Measurements from ENCODE around the gene CDH4.

CDH4 gene

DNA sequence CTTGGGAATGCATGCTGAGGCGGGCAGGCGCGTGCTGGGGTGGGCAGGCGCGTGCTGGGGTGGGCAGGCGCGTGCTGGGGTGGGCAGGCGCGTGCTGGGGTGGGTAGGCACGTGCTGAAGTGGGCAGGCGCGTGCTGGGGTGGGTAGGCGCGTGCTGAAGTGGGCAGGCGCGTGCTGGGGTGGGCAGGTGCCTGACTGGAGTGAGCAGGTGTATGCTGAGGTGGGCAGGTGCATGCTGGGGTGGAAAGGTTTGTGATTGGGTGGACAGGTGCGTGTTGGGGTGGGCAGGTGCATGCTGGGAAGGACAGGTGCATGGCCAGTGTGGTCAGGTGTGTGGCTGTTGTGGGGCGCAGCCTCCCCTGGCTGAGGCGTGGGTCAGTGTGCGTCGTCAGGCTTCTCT lies 404.1 kb downstream of the CDH4 start:
- no peak overlapping the region for H3K14ac ChIP-seq (ENCODE audit: low read length)
- H2AK5ac ChIP-seq (ENCODE audit: low read length) = no peak overlapping the region
- H4K8ac ChIP-seq (ENCODE audit: low read depth, low read length) = no peak overlapping the region
- no peak overlapping the region for H4K91ac ChIP-seq (ENCODE audit: low read depth, low read length)
- H3K79me2 ChIP-seq (ENCODE audit: control insufficient read depth, insufficient read depth, low read length, poor library complexity) = no peaks in the 10 kb centered on the region
- H3K4me1 ChIP-seq (ENCODE audit: control insufficient read depth in 1 of 2, insufficient read depth in 2 of 2, low read length in 2 of 2) = no peaks in the 10 kb centered on the region
- no peak overlapping the region for H3K18ac ChIP-seq (ENCODE audit: low read length)
- H3K4me2 ChIP-seq (ENCODE audit: low read length) = no peak overlapping the region
- whole genome bisulfite sequencing (ENCODE audit: extremely low coverage, insufficient coverage, insufficient read length) = no CpG with 5 or more reads among the region's 21 CpGs
- no peak overlapping the region for H3K4me3 ChIP-seq (ENCODE audit: low read depth, low read length)
- H2BK5ac ChIP-seq (ENCODE audit: low read depth, low read length, poor library complexity) = no peak overlapping the region
- no peak for DNase-seq
- no peak overlapping the region for H3K4ac ChIP-seq (ENCODE audit: low read depth, low read length)
- no peak overlapping the region for H3K27ac ChIP-seq (ENCODE audit: low read depth, low read length)
- H3K79me1 ChIP-seq (ENCODE audit: low read length) = no peaks in the 10 kb centered on the region
- H2AFZ ChIP-seq (ENCODE audit: insufficient read depth, low read length, poor library complexity) = no peak overlapping the region
- H2BK12ac ChIP-seq (ENCODE audit: low read length) = no peak overlapping the region
- H3K27me3 ChIP-seq (ENCODE audit: insufficient read depth, low read length) = peaks cover 3% of the 10 kb centered on the region
- no peak overlapping the region for H4K12ac ChIP-seq (ENCODE audit: low read depth, low read length)
- no peak overlapping the region for H2BK120ac ChIP-seq (ENCODE audit: insufficient read depth, low read length, poor library complexity)
- no peaks in the 10 kb centered on the region for H3K36me3 ChIP-seq (ENCODE audit: control insufficient read depth in 1 of 2, insufficient read depth in 2 of 2, low read length in 2 of 2)
- H3K23ac ChIP-seq (ENCODE audit: low read length) = no peak overlapping the region
- no peak overlapping the region for H3K9ac ChIP-seq (ENCODE audit: low read length)
- H3K9me3 ChIP-seq (ENCODE audit: insufficient read depth, low read depth, low read length) = peaks cover 13% of the 10 kb centered on the region

DNA sequence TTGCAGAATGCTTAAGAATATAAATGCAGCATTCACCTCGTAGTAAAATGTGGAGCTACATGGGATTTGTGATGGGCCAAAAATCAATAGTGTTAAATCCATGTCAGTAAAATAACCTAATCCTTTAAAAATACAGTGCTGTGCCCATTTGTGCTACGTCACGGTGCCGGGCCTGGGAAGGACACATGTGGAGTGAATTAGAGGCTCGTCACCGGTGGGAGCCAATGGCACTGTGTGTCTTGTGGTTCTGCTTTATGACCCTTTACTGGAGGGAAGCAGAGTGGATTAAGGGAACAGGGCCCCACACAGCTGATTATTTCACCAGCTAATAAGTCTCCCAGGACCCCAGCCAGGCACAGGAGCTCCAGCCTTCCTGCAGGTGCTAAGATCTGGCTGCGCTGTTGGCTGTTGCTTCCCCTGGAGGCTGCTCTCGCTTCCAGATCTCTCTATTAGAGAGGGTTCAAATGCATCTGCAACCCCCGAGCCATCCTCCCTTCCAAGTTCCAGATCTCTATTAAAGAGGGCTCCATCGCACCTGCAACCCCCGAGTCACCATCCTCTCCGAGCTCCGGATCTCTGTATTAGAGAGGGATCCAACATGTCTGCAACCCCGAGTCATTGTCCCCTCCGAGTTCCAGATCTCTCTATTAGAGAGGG lies 405.8 kb downstream of the CDH4 start:
- Histone ChIP-seq H3K4me2 (ENCODE audit: low read length) (no peak overlapping the region), H4K12ac (ENCODE audit: low read depth, low read length) (no peak overlapping the region), H2AK5ac (ENCODE audit: low read length) (no peak overlapping the region), H2BK5ac (ENCODE audit: low read depth, low read length, poor library complexity) (no peak overlapping the region), H3K4me3 (ENCODE audit: low read depth, low read length) (no peak overlapping the region), H3K14ac (ENCODE audit: low read length) (no peak overlapping the region), H3K4me1 (ENCODE audit: control insufficient read depth in 1 of 2, insufficient read depth in 2 of 2, low read length in 2 of 2) (no peaks in the 10 kb centered on the region), H3K79me1 (ENCODE audit: low read length) (no peaks in the 10 kb centered on the region), H3K36me3 (ENCODE audit: control insufficient read depth in 1 of 2, insufficient read depth in 2 of 2, low read length in 2 of 2) (no peaks in the 10 kb centered on the region), H3K27me3 (ENCODE audit: insufficient read depth, low read length) (peaks cover 3% of the 10 kb centered on the region), H3K4ac (ENCODE audit: low read depth, low read length) (no peak overlapping the region), H3K79me2 (ENCODE audit: control insufficient read depth, insufficient read depth, low read length, poor library complexity) (no peaks in the 10 kb centered on the region), H2AFZ (ENCODE audit: insufficient read depth, low read length, poor library complexity) (no peak overlapping the region), H4K91ac (ENCODE audit: low read depth, low read length) (no peak overlapping the region), H3K9me3 (ENCODE audit: insufficient read depth, low read depth, low read length) (peaks cover 13% of the 10 kb centered on the region), H3K9ac (ENCODE audit: low read length) (no peak overlapping the region), H3K18ac (ENCODE audit: low read length) (no peak overlapping the region), H2BK12ac (ENCODE audit: low read length) (no peak overlapping the region), H3K23ac (ENCODE audit: low read length) (no peak overlapping the region), H2BK120ac (ENCODE audit: insufficient read depth, low read length, poor library complexity) (no peak overlapping the region), H3K27ac (ENCODE audit: low read depth, low read length) (no peak overlapping the region), H4K8ac (ENCODE audit: low read depth, low read length) (no peak overlapping the region)
- WGBS (ENCODE audit: extremely low coverage, insufficient coverage, insufficient read length) = no CpG with 5 or more reads among the region's 15 CpGs
- DNase-seq = no peak

DNA sequence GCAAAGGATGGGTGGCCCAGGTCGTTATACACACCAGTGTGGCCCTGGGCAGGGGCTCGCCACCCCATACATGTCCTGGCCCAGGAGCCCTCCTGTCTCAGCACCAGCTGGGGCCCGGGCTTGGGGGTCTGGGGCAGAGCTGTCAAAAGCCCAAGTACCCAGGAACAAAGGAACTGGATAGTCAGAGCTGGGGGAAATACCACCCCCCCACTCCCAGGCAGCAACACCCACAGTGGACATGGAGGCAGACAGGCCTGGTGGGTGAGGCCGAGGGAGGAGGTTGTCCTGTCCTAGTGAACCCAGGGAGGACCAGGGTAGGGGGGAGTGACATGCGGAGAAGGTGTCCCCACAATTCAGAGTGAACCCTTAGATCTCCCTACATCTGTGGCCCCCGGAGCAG lies 406.5 kb downstream of the CDH4 start:
- no CpG with 5 or more reads among the region's 6 CpGs for WGBS (ENCODE audit: extremely low coverage, insufficient coverage, insufficient read length)
- peaks cover 3% of the 10 kb centered on the region for H3K27me3 ChIP-seq (ENCODE audit: insufficient read depth, low read length)
- H3K14ac ChIP-seq (ENCODE audit: low read length) = no peak overlapping the region
- H3K79me2 ChIP-seq (ENCODE audit: control insufficient read depth, insufficient read depth, low read length, poor library complexity) = no peaks in the 10 kb centered on the region
- H2AFZ ChIP-seq (ENCODE audit: insufficient read depth, low read length, poor library complexity) = no peak overlapping the region
- H3K23ac ChIP-seq (ENCODE audit: low read length) = no peak overlapping the region
- H3K9me3 ChIP-seq (ENCODE audit: insufficient read depth, low read depth, low read length) = peaks cover 13% of the 10 kb centered on the region
- no peak overlapping the region for H2BK5ac ChIP-seq (ENCODE audit: low read depth, low read length, poor library complexity)
- no peak overlapping the region for H2BK12ac ChIP-seq (ENCODE audit: low read length)
- no peaks in the 10 kb centered on the region for H3K36me3 ChIP-seq (ENCODE audit: control insufficient read depth in 1 of 2, insufficient read depth in 2 of 2, low read length in 2 of 2)
- no peak overlapping the region for H3K18ac ChIP-seq (ENCODE audit: low read length)
- H3K4me3 ChIP-seq (ENCODE audit: low read depth, low read length) = no peak overlapping the region
- no peak for DNase-seq
- no peak overlapping the region for H3K27ac ChIP-seq (ENCODE audit: low read depth, low read length)
- no peak overlapping the region for H4K91ac ChIP-seq (ENCODE audit: low read depth, low read length)
- H3K4me2 ChIP-seq (ENCODE audit: low read length) = no peak overlapping the region
- no peaks in the 10 kb centered on the region for H3K79me1 ChIP-seq (ENCODE audit: low read length)
- no peak overlapping the region for H4K12ac ChIP-seq (ENCODE audit: low read depth, low read length)
- no peak overlapping the region for H2AK5ac ChIP-seq (ENCODE audit: low read length)
- H3K4ac ChIP-seq (ENCODE audit: low read depth, low read length) = no peak overlapping the region
- H2BK120ac ChIP-seq (ENCODE audit: insufficient read depth, low read length, poor library complexity) = no peak overlapping the region
- no peak overlapping the region for H3K9ac ChIP-seq (ENCODE audit: low read length)
- no peak overlapping the region for H4K8ac ChIP-seq (ENCODE audit: low read depth, low read length)
- no peaks in the 10 kb centered on the region for H3K4me1 ChIP-seq (ENCODE audit: control insufficient read depth in 1 of 2, insufficient read depth in 2 of 2, low read length in 2 of 2)

GRCh38 chr20:61659246-61659993 lies 407.4 kb downstream of the CDH4 start:
- Histone ChIP-seq H3K23ac (ENCODE audit: low read length) (no peak overlapping the region), H3K79me1 (ENCODE audit: low read length) (no peaks in the 10 kb centered on the region), H2BK5ac (ENCODE audit: low read depth, low read length, poor library complexity) (no peak overlapping the region), H3K4me3 (ENCODE audit: low read depth, low read length) (no peak overlapping the region), H3K4me2 (ENCODE audit: low read length) (no peak overlapping the region), H2AK5ac (ENCODE audit: low read length) (no peak overlapping the region), H3K14ac (ENCODE audit: low read length) (no peak overlapping the region), H3K9me3 (ENCODE audit: insufficient read depth, low read depth, low read length) (peaks cover 13% of the 10 kb centered on the region), H4K91ac (ENCODE audit: low read depth, low read length) (no peak overlapping the region), H3K18ac (ENCODE audit: low read length) (no peak overlapping the region), H3K27ac (ENCODE audit: low read depth, low read length) (no peak overlapping the region), H3K9ac (ENCODE audit: low read length) (no peak overlapping the region), H2BK12ac (ENCODE audit: low read length) (no peak overlapping the region), H3K79me2 (ENCODE audit: control insufficient read depth, insufficient read depth, low read length, poor library complexity) (no peaks in the 10 kb centered on the region), H4K12ac (ENCODE audit: low read depth, low read length) (no peak overlapping the region), H3K4me1 (ENCODE audit: control insufficient read depth in 1 of 2, insufficient read depth in 2 of 2, low read length in 2 of 2) (no peaks in the 10 kb centered on the region), H3K4ac (ENCODE audit: low read depth, low read length) (no peak overlapping the region), H2BK120ac (ENCODE audit: insufficient read depth, low read length, poor library complexity) (no peak overlapping the region), H4K8ac (ENCODE audit: low read depth, low read length) (no peak overlapping the region), H3K36me3 (ENCODE audit: control insufficient read depth in 1 of 2, insufficient read depth in 2 of 2, low read length in 2 of 2) (no peaks in the 10 kb centered on the region), H3K27me3 (ENCODE audit: insufficient read depth, low read length) (peaks cover 3% of the 10 kb centered on the region), H2AFZ (ENCODE audit: insufficient read depth, low read length, poor library complexity) (no peak overlapping the region)
- no CpG with 5 or more reads among the region's 11 CpGs for WGBS (ENCODE audit: extremely low coverage, insufficient coverage, insufficient read length)
- no peak for DNase-seq
